ENCODE results near the gene TTC38. TPM values are rescaled to one million over a fixed set of nuclear protein-coding genes. Genes with fewer than 3 reads are reported as not detected.
A peak's percentile ranks its signal among the peaks of the same experiment; 100 is the strongest.
"Not testable (repeated sequence)": the region's sequence is repeated elsewhere in the genome, so short reads cannot be mapped to it uniquely, and the experiment has no call there.

Gene TTC38
- polyA plus RNA-seq, 1 experiment: 26.6 TPM

DNA sequence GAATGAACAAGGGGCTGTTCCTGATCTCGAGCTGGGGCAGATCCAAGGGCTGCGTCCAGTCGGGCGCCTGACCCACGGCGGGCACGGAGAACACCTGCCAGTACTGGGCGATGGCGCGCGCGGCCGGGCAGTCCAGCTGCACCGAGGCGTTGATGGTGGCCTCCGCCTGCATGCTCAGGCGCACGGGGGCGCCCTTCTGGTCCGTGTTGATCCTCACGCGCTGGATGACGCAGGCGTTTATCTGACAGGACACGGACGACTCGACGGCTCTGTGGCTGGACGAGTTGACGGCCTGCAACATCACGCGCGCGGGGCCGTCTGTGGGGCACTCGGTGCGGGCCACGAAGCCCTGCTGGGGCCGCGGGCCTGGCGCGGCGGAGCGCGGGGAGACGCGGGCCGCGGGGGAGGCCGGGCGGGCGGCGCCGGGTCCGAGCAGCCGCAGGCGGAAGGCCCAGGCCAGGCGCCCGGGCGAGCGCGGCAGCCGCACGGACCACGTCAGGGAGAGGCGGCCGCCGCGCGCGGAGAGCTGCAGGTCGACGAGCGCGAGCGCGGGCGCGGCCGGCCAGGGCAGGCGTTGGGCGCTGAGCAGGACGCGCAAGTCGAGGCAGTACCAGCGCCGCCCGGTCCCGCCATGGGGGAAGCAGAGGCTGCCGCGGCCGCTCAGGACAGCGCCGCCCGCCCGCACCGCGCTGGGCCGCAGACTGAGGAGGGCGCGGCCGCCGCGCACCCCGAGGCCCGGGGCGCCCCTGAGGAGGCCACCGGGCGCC, 5.2 kb upstream of the TTC38 start:
- Histone ChIP-seq H3K4me3 (ENCODE audit: low read depth, low read length) (no peak overlapping the region), H3K36me3 (ENCODE audit: control insufficient read depth, insufficient read depth, low read length) (no peaks in the 10 kb centered on the region), H3K27me3 (ENCODE audit: control insufficient read depth, insufficient read depth, low read length) (peaks cover 8% of the 10 kb centered on the region)
- DNase-seq (ENCODE audit: low read depth): no peak
- POLR2A ChIA-PET: no interaction called here
- CTCF ChIA-PET: interaction anchor here (0.5 to 1.2 kb wide), 2 partner anchors 8 to 118 kb away, joined by 3 read pairs; no protein-coding TSS in a partner anchor
- TF ChIP-seq, protein P1, sequence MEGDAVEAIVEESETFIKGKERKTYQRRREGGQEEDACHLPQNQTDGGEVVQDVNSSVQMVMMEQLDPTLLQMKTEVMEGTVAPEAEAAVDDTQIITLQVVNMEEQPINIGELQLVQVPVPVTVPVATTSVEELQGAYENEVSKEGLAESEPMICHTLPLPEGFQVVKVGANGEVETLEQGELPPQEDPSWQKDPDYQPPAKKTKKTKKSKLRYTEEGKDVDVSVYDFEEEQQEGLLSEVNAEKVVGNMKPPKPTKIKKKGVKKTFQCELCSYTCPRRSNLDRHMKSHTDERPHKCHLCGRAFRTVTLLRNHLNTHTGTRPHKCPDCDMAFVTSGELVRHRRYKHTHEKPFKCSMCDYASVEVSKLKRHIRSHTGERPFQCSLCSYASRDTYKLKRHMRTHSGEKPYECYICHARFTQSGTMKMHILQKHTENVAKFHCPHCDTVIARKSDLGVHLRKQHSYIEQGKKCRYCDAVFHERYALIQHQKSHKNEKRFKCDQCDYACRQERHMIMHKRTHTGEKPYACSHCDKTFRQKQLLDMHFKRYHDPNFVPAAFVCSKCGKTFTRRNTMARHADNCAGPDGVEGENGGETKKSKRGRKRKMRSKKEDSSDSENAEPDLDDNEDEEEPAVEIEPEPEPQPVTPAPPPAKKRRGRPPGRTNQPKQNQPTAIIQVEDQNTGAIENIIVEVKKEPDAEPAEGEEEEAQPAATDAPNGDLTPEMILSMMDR (IDR thresholded peaks at IDR 0.05; ENCODE audit: insufficient read depth, low read depth, low read length): peak; percentile 38

- H3K36me3 ChIP-seq (ENCODE audit: control insufficient read depth, insufficient read depth, low read length): no peaks in the 10 kb centered on the region
- peaks cover 8% of the 10 kb centered on the region for H3K27me3 ChIP-seq (ENCODE audit: control insufficient read depth, insufficient read depth, low read length)
- H3K4me3 ChIP-seq (ENCODE audit: low read depth, low read length): no peak within 1 kb of the TSS
- no peak for DNase-seq (ENCODE audit: low read depth)
- TF ChIP-seq, protein P1 (IDR thresholded peaks at IDR 0.05; ENCODE audit: insufficient read depth, low read depth, low read length): no peak
- CTCF ChIA-PET: no interaction called here
- POLR2A ChIA-PET: no interaction called here
Observed at GRCh38 chr22:46263216-46263590, 4.6 kb upstream of the TTC38 start, which contains the start of gene PKDREJ. Gene PKDREJ, minus strand, starts transcription at chr22:46263343. Its CDS starts 21 bp downstream, at chr22:46263322.

DNA sequence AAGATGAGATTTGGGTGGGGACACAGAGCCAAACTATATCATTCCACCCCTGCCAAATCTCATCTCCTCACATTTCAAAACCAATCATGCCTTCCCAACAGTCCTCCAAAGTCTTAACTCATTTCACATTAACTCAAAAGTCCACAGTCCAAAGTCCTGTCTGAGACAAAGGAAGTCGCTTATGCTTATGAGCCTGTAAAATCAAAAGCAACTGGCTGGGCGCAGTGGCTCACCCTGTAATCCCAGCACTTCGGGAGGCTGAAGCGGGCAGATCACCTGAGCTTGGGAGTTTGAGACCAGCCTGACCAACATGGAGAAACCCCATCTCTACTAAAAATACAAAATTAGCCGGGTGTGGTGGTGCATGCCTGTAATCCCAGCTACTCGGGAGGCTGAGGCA, 3.3 kb upstream of the TTC38 start:
- DNase-seq (ENCODE audit: low read depth); H3K36me3 ChIP-seq (ENCODE audit: control insufficient read depth, insufficient read depth, low read length); POLR2A ChIA-PET; H3K27me3 ChIP-seq (ENCODE audit: control insufficient read depth, insufficient read depth, low read length); H3K4me3 ChIP-seq (ENCODE audit: low read depth, low read length): not testable (repeated sequence)
- CTCF ChIA-PET: interaction anchor here (0.6 to 0.8 kb wide), 2 partner anchors 67 to 103 kb away, joined by 3 read pairs; no protein-coding TSS in a partner anchor

DNA sequence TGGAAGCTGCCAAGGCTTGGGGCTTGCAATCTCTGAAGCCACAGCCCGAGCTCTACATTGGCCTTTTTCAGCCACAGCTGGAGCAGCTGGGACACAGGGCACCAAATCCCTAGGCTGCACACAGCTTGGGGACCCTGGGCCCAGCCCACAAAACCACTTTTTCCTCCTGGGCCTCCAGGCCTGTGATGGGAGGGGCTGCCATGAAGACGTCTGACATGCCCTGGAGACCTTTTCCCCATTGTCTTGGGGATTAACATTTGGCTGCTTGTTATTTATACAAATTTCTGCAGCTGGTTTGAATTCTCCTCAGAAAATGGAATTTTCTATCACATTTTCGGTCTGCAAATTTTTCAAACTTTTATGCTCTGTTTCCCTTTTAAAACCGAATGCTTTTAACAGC, 2.2 kb upstream of the TTC38 start:
- POLR2A ChIA-PET; H3K36me3 ChIP-seq (ENCODE audit: control insufficient read depth, insufficient read depth, low read length); H3K4me3 ChIP-seq (ENCODE audit: low read depth, low read length); CTCF ChIA-PET; DNase-seq (ENCODE audit: low read depth); H3K27me3 ChIP-seq (ENCODE audit: control insufficient read depth, insufficient read depth, low read length): not testable (repeated sequence)

DNA sequence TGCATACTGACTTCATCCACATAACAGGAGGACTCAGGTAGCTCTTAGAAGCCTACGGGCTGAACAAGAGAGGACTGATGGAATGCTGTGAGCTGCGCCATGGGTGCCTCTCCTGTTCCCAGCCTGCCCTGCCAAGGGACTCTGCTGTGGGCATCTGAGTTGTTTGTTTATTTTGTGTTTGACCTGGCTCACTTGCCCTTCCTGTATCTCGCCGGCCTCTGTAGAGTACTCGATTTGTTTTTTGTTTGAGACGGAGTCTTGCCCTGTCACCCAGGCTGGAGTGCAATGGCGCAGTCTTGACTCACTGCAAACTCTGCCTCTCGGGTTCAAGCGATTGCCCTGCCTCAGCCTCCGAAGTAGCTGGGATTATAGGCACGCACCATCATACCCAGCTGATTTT, 1.8 kb downstream of the TTC38 start:
- POLR2A ChIA-PET: no interaction called here
- TF ChIP-seq, protein P1 (IDR thresholded peaks at IDR 0.05; ENCODE audit: insufficient read depth, low read depth, low read length): no peak
- H3K36me3 ChIP-seq (ENCODE audit: control insufficient read depth, insufficient read depth, low read length): peaks cover 12% of the 10 kb centered on the region
- no peak for DNase-seq (ENCODE audit: low read depth)
- no peaks in the 10 kb centered on the region for H3K27me3 ChIP-seq (ENCODE audit: control insufficient read depth, insufficient read depth, low read length)
- CTCF ChIA-PET: interaction anchor here (1.2 to 1.6 kb wide), 2 partner anchors 9 to 148 kb away, joined by 3 to 4 read pairs; no protein-coding TSS in a partner anchor
- H3K4me3 ChIP-seq (ENCODE audit: low read depth, low read length): no peak overlapping the region

DNA sequence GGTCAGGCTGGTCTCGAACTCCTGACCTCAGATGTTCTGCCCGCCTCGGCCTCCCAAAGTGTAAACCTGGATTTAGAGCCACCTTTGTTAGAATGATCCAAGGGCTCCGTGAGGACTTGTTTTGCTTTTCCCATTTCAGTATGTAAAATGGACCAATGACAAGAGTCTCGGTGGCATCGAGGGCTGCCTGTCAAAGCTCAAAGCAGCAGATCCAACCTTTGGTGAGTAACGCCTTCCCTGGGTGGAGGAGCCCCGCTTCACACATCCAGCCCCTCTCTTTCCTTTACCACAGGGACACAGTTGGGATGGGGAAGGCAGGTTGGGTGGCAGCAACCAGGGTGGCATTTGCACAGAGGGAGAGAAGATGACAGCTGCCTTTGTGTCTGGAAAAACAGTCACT, 4.4 kb downstream of the TTC38 start:
- CTCF ChIA-PET: no interaction called here
- H3K27me3 ChIP-seq (ENCODE audit: control insufficient read depth, insufficient read depth, low read length): no peaks in the 10 kb centered on the region
- DNase-seq (ENCODE audit: low read depth): no peak
- POLR2A ChIA-PET: no interaction called here
- peaks cover 17% of the 10 kb centered on the region for H3K36me3 ChIP-seq (ENCODE audit: control insufficient read depth, insufficient read depth, low read length)
- TF ChIP-seq, protein P1 (IDR thresholded peaks at IDR 0.05; ENCODE audit: insufficient read depth, low read depth, low read length): no peak
- no peak overlapping the region for H3K4me3 ChIP-seq (ENCODE audit: low read depth, low read length)
